Smooth muscle cell (in vitro differentiated cells): ENCODE measurements around the gene CPNE7. TPM values are rescaled to one million over a fixed set of nuclear protein-coding genes. Genes with fewer than 3 reads are reported as not detected.

Experiments used
- DNase-seq: peaks from one replicate; lab custom pipeline; 2025; ENCODE audit not compliant: unreplicated experiment; lab: John Stamatoyannopoulos, UW
- H2AFZ ChIP-seq: fragments of 200-600 bp; sonication (generic); 2 replicates; pipeline ENCODE4 v1.6.0; 2016; ENCODE audit warnings: antibody characterized with exemption, low read depth, mild to moderate bottlenecking
- H3F3A ChIP-seq: fragments of 200-600 bp; sonication (generic); 2 replicates; pipeline ENCODE4 v1.6.0; 2017; ENCODE audit warnings: antibody characterized with exemption, low read depth
- H3K27ac ChIP-seq: fragments of 200-600 bp; sonication (generic); 2 replicates; pipeline ENCODE4 v1.5.1; 2016; ENCODE audit warnings: low read depth, mild to moderate bottlenecking
- H3K27me3 ChIP-seq: fragments of 200-600 bp; sonication (generic); 2 replicates; pipeline ENCODE4 v1.6.1; 2016; ENCODE audit warnings: low read depth, mild to moderate bottlenecking
- H3K36me3 ChIP-seq: fragments of 200-600 bp; sonication (generic); 2 replicates; pipeline ENCODE4 v1.5.1; 2016; ENCODE audit warnings: low read depth
- H3K4me1 ChIP-seq: fragments of 200-600 bp; sonication (generic); 2 replicates; pipeline ENCODE4 v1.5.1; 2016; ENCODE audit warnings: low read depth
- H3K4me2 ChIP-seq: fragments of 200-600 bp; sonication (generic); 2 replicates; pipeline ENCODE4 v1.6.0; 2016; ENCODE audit warnings: mild to moderate bottlenecking
- H3K4me3 ChIP-seq: fragments of 200-600 bp; sonication (generic); 2 replicates; pipeline ENCODE4 v1.5.1; 2016; ENCODE audit warnings: mild to moderate bottlenecking
- H3K79me2 ChIP-seq: fragments of 200-600 bp; sonication (generic); 2 replicates; pipeline ENCODE4 v1.6.0; 2016; ENCODE audit warnings: low read depth, mild to moderate bottlenecking
- H3K9ac ChIP-seq: fragments of 200-600 bp; sonication (generic); 2 replicates; pipeline ENCODE4 v1.6.0; 2016; ENCODE audit warnings: low read depth
- H3K9me3 ChIP-seq: fragments of 200-600 bp; sonication (generic); replicated peaks from 2 replicates; pipeline ENCODE4 v1.5.1; 2016; ENCODE audit warnings: low read depth
- H4K20me1 ChIP-seq: fragments of 200-600 bp; sonication (generic); 2 replicates; pipeline ENCODE4 v1.6.0; 2016; ENCODE audit warnings: low read depth
- WGBS: methylation state at CpG from one replicate; pipeline ENCODE4 v1.1.7; 2016; ENCODE audit warnings: low lambda C conversion rate; 5-methylcytosine and 5-hydroxymethylcytosine counted together
- polyA plus RNA-seq: library from polyadenylated mRNA; unstranded; fragments of >200 nt; fragmentation: Nextera tagmentation; extraction: Ambion mirVana; gene quantifications from 2 replicates; pipeline ENCODE4 v1.2.1, GENCODE V29; 2016
- total RNA-seq: library from RNA; depleted of rRNA; stranded (reverse); fragments of >200 nt; gene quantifications from 2 replicates; pipeline ENCODE4 v1.2.3, GENCODE V29; 2014
- TF ChIP-seq, protein P1 (sequence below): fragments of 200-600 bp; sonication (generic); IDR thresholded peaks from 2 replicates; pipeline ENCODE4 v1.5.1; 2017; ENCODE audit warnings: borderline replicate concordance, mild to moderate bottlenecking, antibody characterized with exemption; ENCODE audit not compliant: insufficient read depth, poor library complexity, severe bottlenecking

The CPNE7 gene
- total and polyA plus RNA-seq, 2 experiments from 2014 or later: 0.14 to 0.58 TPM

- Histone ChIP-seq H3K36me3 (peaks cover 7% of the 10 kb centered on the region), H3K9me3 (no peaks in the 10 kb centered on the region), H3K4me1 (peaks cover 29% of the 10 kb centered on the region), H3K4me3 (peak overlapping the region; percentile 94), H3K27me3 (no peaks in the 10 kb centered on the region), H3K27ac (peak overlapping the region; percentile 10), H3K9ac (peak overlapping the region; percentile 91), H2AFZ (no peak overlapping the region), H3K4me2 (peak overlapping the region; percentile 95), H3F3A (peaks cover 35% of the 10 kb centered on the region), H4K20me1 (peaks cover 64% of the 10 kb centered on the region), H3K79me2 (peaks cover 27% of the 10 kb centered on the region)
- 57% methylated on average over 23 of the region's 23 CpGs for WGBS
- no peak for DNase-seq
- TF ChIP-seq, protein P1, sequence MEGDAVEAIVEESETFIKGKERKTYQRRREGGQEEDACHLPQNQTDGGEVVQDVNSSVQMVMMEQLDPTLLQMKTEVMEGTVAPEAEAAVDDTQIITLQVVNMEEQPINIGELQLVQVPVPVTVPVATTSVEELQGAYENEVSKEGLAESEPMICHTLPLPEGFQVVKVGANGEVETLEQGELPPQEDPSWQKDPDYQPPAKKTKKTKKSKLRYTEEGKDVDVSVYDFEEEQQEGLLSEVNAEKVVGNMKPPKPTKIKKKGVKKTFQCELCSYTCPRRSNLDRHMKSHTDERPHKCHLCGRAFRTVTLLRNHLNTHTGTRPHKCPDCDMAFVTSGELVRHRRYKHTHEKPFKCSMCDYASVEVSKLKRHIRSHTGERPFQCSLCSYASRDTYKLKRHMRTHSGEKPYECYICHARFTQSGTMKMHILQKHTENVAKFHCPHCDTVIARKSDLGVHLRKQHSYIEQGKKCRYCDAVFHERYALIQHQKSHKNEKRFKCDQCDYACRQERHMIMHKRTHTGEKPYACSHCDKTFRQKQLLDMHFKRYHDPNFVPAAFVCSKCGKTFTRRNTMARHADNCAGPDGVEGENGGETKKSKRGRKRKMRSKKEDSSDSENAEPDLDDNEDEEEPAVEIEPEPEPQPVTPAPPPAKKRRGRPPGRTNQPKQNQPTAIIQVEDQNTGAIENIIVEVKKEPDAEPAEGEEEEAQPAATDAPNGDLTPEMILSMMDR: no peak
Measured at GRCh38 chr16:89561884-89562599, 13.5 kb upstream of the CPNE7 start.

GRCh38 chr16:89562939-89563338 is 12.6 kb upstream of the CPNE7 start:
- TF ChIP-seq, protein P1: no peak
- Histone ChIP-seq H4K20me1 (peaks cover 65% of the 10 kb centered on the region), H3K9me3 (no peaks in the 10 kb centered on the region), H3K4me2 (no peak overlapping the region), H3F3A (peaks cover 30% of the 10 kb centered on the region), H3K4me1 (peaks cover 29% of the 10 kb centered on the region), H2AFZ (no peak overlapping the region), H3K9ac (peak overlapping the region; percentile 91), H3K27me3 (no peaks in the 10 kb centered on the region), H3K4me3 (no peak overlapping the region), H3K27ac (no peak overlapping the region), H3K36me3 (peaks cover 7% of the 10 kb centered on the region), H3K79me2 (peaks cover 27% of the 10 kb centered on the region)
- DNase-seq: no peak
- WGBS: 93% methylated on average over 12 of the region's 12 CpGs

DNA sequence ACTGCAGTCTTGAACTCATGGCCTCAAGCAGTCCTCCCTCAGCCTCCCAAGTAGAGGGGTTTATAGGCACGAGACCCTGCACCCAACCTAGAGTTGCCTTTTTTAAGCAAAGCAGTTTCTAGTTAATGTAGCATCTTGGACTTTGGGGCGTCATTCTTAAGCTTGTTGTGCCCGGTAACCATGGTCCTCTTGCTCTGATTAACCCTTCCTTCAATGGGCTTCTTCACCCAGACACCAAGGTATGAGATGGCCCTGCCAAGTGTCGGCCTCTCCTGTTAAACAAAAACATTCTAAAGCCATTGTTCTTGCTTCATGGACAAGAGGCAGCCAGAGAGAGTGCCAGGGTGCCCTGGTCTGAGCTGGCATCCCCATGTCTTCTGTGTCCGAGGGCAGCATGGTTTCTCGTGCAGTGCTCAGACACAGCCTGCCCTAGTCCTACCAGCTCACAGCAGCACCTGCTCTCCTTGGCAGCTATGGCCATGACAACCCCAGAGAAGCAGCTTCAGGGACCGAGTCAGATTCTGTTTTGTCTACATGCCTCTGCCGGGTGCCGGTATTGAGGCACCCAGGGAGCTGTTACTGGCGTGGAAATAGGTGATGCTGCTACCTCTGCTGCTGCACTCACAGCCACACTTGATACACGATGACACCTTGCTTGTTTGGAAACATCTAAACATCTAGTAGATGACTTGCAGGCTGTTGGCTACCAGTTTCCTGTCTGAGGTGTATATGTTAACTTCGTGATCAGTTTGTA is 11.7 kb upstream of the CPNE7 start:
- Histone ChIP-seq H3K9me3 (no peaks in the 10 kb centered on the region), H3K4me1 (peaks cover 29% of the 10 kb centered on the region), H3K27me3 (no peaks in the 10 kb centered on the region), H3F3A (peaks cover 27% of the 10 kb centered on the region), H2AFZ (no peak overlapping the region), H3K79me2 (peaks cover 27% of the 10 kb centered on the region), H3K4me2 (no peak overlapping the region), H3K36me3 (peaks cover 7% of the 10 kb centered on the region), H4K20me1 (peaks cover 65% of the 10 kb centered on the region), H3K9ac (no peak overlapping the region), H3K4me3 (no peak overlapping the region), H3K27ac (no peak overlapping the region)
- WGBS: 85% methylated on average over 12 of the region's 12 CpGs
- TF ChIP-seq, protein P1: no peak
- DNase-seq: no peak
